ENCODE results near the gene GTF3C1.
"Not testable (repeated sequence)": the region's sequence is repeated elsewhere in the genome, so short reads cannot be mapped to it uniquely, and the experiment has no call there.

Gene GTF3C1

GRCh38 chr16:27441998-27442397, 107.7 kb downstream of the GTF3C1 start:
- H3K4me1 ChIP-seq (ENCODE audit: control insufficient read depth, insufficient read depth, low read length): no peaks in the 10 kb centered on the region
- H3K9me3 ChIP-seq (ENCODE audit: control insufficient read depth, low read length): no peaks in the 10 kb centered on the region
- H3K9ac ChIP-seq (ENCODE audit: low read length): no peak overlapping the region
- H3K36me3 ChIP-seq (ENCODE audit: control insufficient read depth, insufficient read depth, low read length): no peaks in the 10 kb centered on the region
- H3K4me3 ChIP-seq (ENCODE audit: low read length): no peak overlapping the region
- no peaks in the 10 kb centered on the region for H3K27me3 ChIP-seq (ENCODE audit: control insufficient read depth, insufficient read depth, low read length)

GRCh38 chr16:27441276-27441675, 108.4 kb downstream of the GTF3C1 start:
- no peak overlapping the region for H3K9ac ChIP-seq (ENCODE audit: low read length)
- H3K4me1 ChIP-seq (ENCODE audit: control insufficient read depth, insufficient read depth, low read length): no peaks in the 10 kb centered on the region

GRCh38 chr16:27439271-27440018, 110.3 kb downstream of the GTF3C1 start:
- Histone ChIP-seq H3K4me1 (ENCODE audit: control insufficient read depth, insufficient read depth, low read length) (no peaks in the 10 kb centered on the region), H3K9me3 (ENCODE audit: control insufficient read depth, low read length) (no peaks in the 10 kb centered on the region), H3K27me3 (ENCODE audit: control insufficient read depth, insufficient read depth, low read length) (no peaks in the 10 kb centered on the region), H3K9ac (ENCODE audit: low read length) (no peak overlapping the region), H3K36me3 (ENCODE audit: control insufficient read depth, insufficient read depth, low read length) (no peaks in the 10 kb centered on the region), H3K4me3 (ENCODE audit: low read length) (no peak overlapping the region)

More at GRCh38 chr16:27441276-27441675, 108.4 kb downstream of the GTF3C1 start:
- Histone ChIP-seq H3K9me3 (ENCODE audit: control insufficient read depth, low read length) (no peaks in the 10 kb centered on the region), H3K4me3 (ENCODE audit: low read length) (no peak overlapping the region), H3K36me3 (ENCODE audit: control insufficient read depth, insufficient read depth, low read length) (no peaks in the 10 kb centered on the region), H3K27me3 (ENCODE audit: control insufficient read depth, insufficient read depth, low read length) (no peaks in the 10 kb centered on the region)

- no peaks in the 10 kb centered on the region for H3K27me3 ChIP-seq (ENCODE audit: control insufficient read depth, insufficient read depth, low read length)
- no peaks in the 10 kb centered on the region for H3K4me1 ChIP-seq (ENCODE audit: control insufficient read depth, insufficient read depth, low read length)
- no peaks in the 10 kb centered on the region for H3K9me3 ChIP-seq (ENCODE audit: control insufficient read depth, low read length)
- H3K9ac ChIP-seq (ENCODE audit: low read length): no peak overlapping the region
- no peak overlapping the region for H3K4me3 ChIP-seq (ENCODE audit: low read length)
- no peaks in the 10 kb centered on the region for H3K36me3 ChIP-seq (ENCODE audit: control insufficient read depth, insufficient read depth, low read length)
These were observed 111.8 kb downstream of the GTF3C1 start for GRCh38 chr16:27437946-27438345.

GRCh38 chr16:27436921-27437650, 112.6 kb downstream of the GTF3C1 start:
- H3K9me3 ChIP-seq (ENCODE audit: control insufficient read depth, low read length): no peaks in the 10 kb centered on the region
- no peaks in the 10 kb centered on the region for H3K36me3 ChIP-seq (ENCODE audit: control insufficient read depth, insufficient read depth, low read length)
- no peak overlapping the region for H3K4me3 ChIP-seq (ENCODE audit: low read length)
- H3K27me3 ChIP-seq (ENCODE audit: control insufficient read depth, insufficient read depth, low read length): no peaks in the 10 kb centered on the region
- no peak overlapping the region for H3K9ac ChIP-seq (ENCODE audit: low read length)
- H3K4me1 ChIP-seq (ENCODE audit: control insufficient read depth, insufficient read depth, low read length): no peaks in the 10 kb centered on the region

- no peaks in the 10 kb centered on the region for H3K27me3 ChIP-seq (ENCODE audit: control insufficient read depth, insufficient read depth, low read length)
- H3K36me3 ChIP-seq (ENCODE audit: control insufficient read depth, insufficient read depth, low read length): no peaks in the 10 kb centered on the region
- H3K9ac ChIP-seq (ENCODE audit: low read length): no peak overlapping the region
- no peak overlapping the region for H3K4me3 ChIP-seq (ENCODE audit: low read length)
- no peaks in the 10 kb centered on the region for H3K9me3 ChIP-seq (ENCODE audit: control insufficient read depth, low read length)
- H3K4me1 ChIP-seq (ENCODE audit: control insufficient read depth, insufficient read depth, low read length): no peaks in the 10 kb centered on the region
These were observed 113.6 kb downstream of the GTF3C1 start for GRCh38 chr16:27436065-27436464.

- not testable (repeated sequence) for H3K4me3 ChIP-seq (ENCODE audit: low read length); H3K27me3 ChIP-seq (ENCODE audit: control insufficient read depth, insufficient read depth, low read length); H3K9me3 ChIP-seq (ENCODE audit: control insufficient read depth, low read length); H3K36me3 ChIP-seq (ENCODE audit: control insufficient read depth, insufficient read depth, low read length); H3K4me1 ChIP-seq (ENCODE audit: control insufficient read depth, insufficient read depth, low read length); H3K9ac ChIP-seq (ENCODE audit: low read length)
These were observed 114.6 kb downstream of the GTF3C1 start for GRCh38 chr16:27435146-27435545.

- no peaks in the 10 kb centered on the region for H3K36me3 ChIP-seq (ENCODE audit: control insufficient read depth, insufficient read depth, low read length)
- H3K9ac ChIP-seq (ENCODE audit: low read length): no peak overlapping the region
- no peak overlapping the region for H3K4me3 ChIP-seq (ENCODE audit: low read length)
- no peaks in the 10 kb centered on the region for H3K27me3 ChIP-seq (ENCODE audit: control insufficient read depth, insufficient read depth, low read length)
- no peaks in the 10 kb centered on the region for H3K4me1 ChIP-seq (ENCODE audit: control insufficient read depth, insufficient read depth, low read length)
- no peaks in the 10 kb centered on the region for H3K9me3 ChIP-seq (ENCODE audit: control insufficient read depth, low read length)
These were observed 115.3 kb downstream of the GTF3C1 start for GRCh38 chr16:27434141-27435051.

GRCh38 chr16:27433636-27434035, 116.1 kb downstream of the GTF3C1 start:
- no peak overlapping the region for H3K4me3 ChIP-seq (ENCODE audit: low read length)
- no peak overlapping the region for H3K9ac ChIP-seq (ENCODE audit: low read length)
- no peaks in the 10 kb centered on the region for H3K27me3 ChIP-seq (ENCODE audit: control insufficient read depth, insufficient read depth, low read length)
- H3K9me3 ChIP-seq (ENCODE audit: control insufficient read depth, low read length): no peaks in the 10 kb centered on the region
- H3K4me1 ChIP-seq (ENCODE audit: control insufficient read depth, insufficient read depth, low read length): no peaks in the 10 kb centered on the region
- no peaks in the 10 kb centered on the region for H3K36me3 ChIP-seq (ENCODE audit: control insufficient read depth, insufficient read depth, low read length)

GRCh38 chr16:27433191-27433590, 116.5 kb downstream of the GTF3C1 start:
- H3K4me3 ChIP-seq (ENCODE audit: low read length); H3K4me1 ChIP-seq (ENCODE audit: control insufficient read depth, insufficient read depth, low read length); H3K9ac ChIP-seq (ENCODE audit: low read length); H3K9me3 ChIP-seq (ENCODE audit: control insufficient read depth, low read length); H3K27me3 ChIP-seq (ENCODE audit: control insufficient read depth, insufficient read depth, low read length); H3K36me3 ChIP-seq (ENCODE audit: control insufficient read depth, insufficient read depth, low read length): not testable (repeated sequence)

- Histone ChIP-seq H3K4me1 (ENCODE audit: control insufficient read depth, insufficient read depth, low read length) (no peaks in the 10 kb centered on the region), H3K4me3 (ENCODE audit: low read length) (no peak overlapping the region), H3K9ac (ENCODE audit: low read length) (no peak overlapping the region), H3K9me3 (ENCODE audit: control insufficient read depth, low read length) (no peaks in the 10 kb centered on the region), H3K27me3 (ENCODE audit: control insufficient read depth, insufficient read depth, low read length) (no peaks in the 10 kb centered on the region), H3K36me3 (ENCODE audit: control insufficient read depth, insufficient read depth, low read length) (no peaks in the 10 kb centered on the region)
These were observed 117.2 kb downstream of the GTF3C1 start for GRCh38 chr16:27432558-27432957.

All from mucosa of stomach (tissue), 1 donor.